ENCODE data around the gene SGSM1. TPM values are rescaled to one million over a fixed set of nuclear protein-coding genes. Genes with fewer than 3 reads are reported as not detected.

The SGSM1 gene
- polyA plus RNA-seq, 1 experiment: not detected

- no peak for DNase-seq (ENCODE audit: low read depth, low spot score)
- H3K27me3 ChIP-seq (ENCODE audit: control insufficient read depth, insufficient read depth, low read length): peaks cover 3% of the 10 kb centered on the region
- POLR2A ChIA-PET: no interaction called here
- TF ChIP-seq CTCF (IDR thresholded peaks at IDR 0.05; ENCODE audit: low read depth, low read length): no peak
- no peak overlapping the region for H3K27ac ChIP-seq (ENCODE audit: low read depth, low read length)
- H3K9me3 ChIP-seq (ENCODE audit: control insufficient read depth, insufficient read depth, low read length): no peaks in the 10 kb centered on the region; the same call in 1 of the 2 replicates
- no peak overlapping the region for H3K4me3 ChIP-seq (ENCODE audit: low read depth, low read length)
- CTCF ChIA-PET: interaction anchor here (0.6 kb wide), 1 partner anchor 1658 kb away, joined by 4 read pairs; no protein-coding TSS in a partner anchor
These were observed 141.9 kb downstream of the SGSM1 start for GRCh38 chr22:24947881-24948280.

GRCh38 chr22:24948356-24949202, 142.6 kb downstream of the SGSM1 start:
- TF ChIP-seq CTCF (IDR thresholded peaks at IDR 0.05; ENCODE audit: low read depth, low read length): no peak
- Histone ChIP-seq H3K27ac (ENCODE audit: low read depth, low read length) (no peak overlapping the region), H3K27me3 (ENCODE audit: control insufficient read depth, insufficient read depth, low read length) (peaks cover 10% of the 10 kb centered on the region), H3K9me3 (ENCODE audit: control insufficient read depth, insufficient read depth, low read length) (no peaks in the 10 kb centered on the region; the same call in 1 of the 2 replicates), H3K4me3 (ENCODE audit: low read depth, low read length) (no peak overlapping the region)
- ChIA-PET POLR2A (no interaction called here), CTCF (interaction anchor here (2.0 kb wide), 1 partner anchor 10 kb away, joined by 5 read pairs; no protein-coding TSS in a partner anchor)
- DNase-seq (ENCODE audit: low read depth, low spot score): no peak

GRCh38 chr22:24950272-24950902, 144.4 kb downstream of the SGSM1 start:
- TF ChIP-seq CTCF (IDR thresholded peaks at IDR 0.05; ENCODE audit: low read depth, low read length): no peak
- Histone ChIP-seq H3K27me3 (ENCODE audit: control insufficient read depth, insufficient read depth, low read length) (peaks cover 16% of the 10 kb centered on the region), H3K4me3 (ENCODE audit: low read depth, low read length) (no peak overlapping the region), H3K9me3 (ENCODE audit: control insufficient read depth, insufficient read depth, low read length) (no peaks in the 10 kb centered on the region; the same call in 1 of the 2 replicates), H3K27ac (ENCODE audit: low read depth, low read length) (no peak overlapping the region)
- ChIA-PET CTCF (interaction anchor here (2.0 kb wide), 1 partner anchor 12 kb away, joined by 5 read pairs; no protein-coding TSS in a partner anchor), POLR2A (no interaction called here)
- DNase-seq (ENCODE audit: low read depth, low spot score): no peak

GRCh38 chr22:24951942-24952836, 146.2 kb downstream of the SGSM1 start, which contains the start of gene KIAA1671:
KIAA1671 (plus strand) TSS chr22:24952716; CDS start chr22:25028000, 75,284 bp downstream.
- peak; percentile 72 for TF ChIP-seq CTCF (IDR thresholded peaks at IDR 0.05; ENCODE audit: low read depth, low read length)
- no peak within 1 kb of the TSS for H3K27ac ChIP-seq (ENCODE audit: low read depth, low read length)
- POLR2A ChIA-PET: no interaction called here
- H3K4me3 ChIP-seq (ENCODE audit: low read depth, low read length): peak within 1 kb of the TSS; percentile 61
- H3K27me3 ChIP-seq (ENCODE audit: control insufficient read depth, insufficient read depth, low read length): peaks cover 16% of the 10 kb centered on the region
- DNase-seq (ENCODE audit: low read depth, low spot score): no peak
- no peaks in the 10 kb centered on the region; the same call in 1 of the 2 replicates for H3K9me3 ChIP-seq (ENCODE audit: control insufficient read depth, insufficient read depth, low read length)
- CTCF ChIA-PET: interaction anchor here (1.2 kb wide), 1 partner anchor 14 kb away, joined by 4 read pairs; no protein-coding TSS in a partner anchor
